Measurements from ENCODE around the gene PPP2R2B.

GRCh38 chr5:146884066-146884626 lies 5.6 kb upstream of the PPP2R2B start:
- TF ChIP-seq CTCF (IDR thresholded peaks at IDR 0.05) (no peak), POLR2A (IDR thresholded peaks at IDR 0.05) (no peak)

Data from Peyer's patch (tissue), 4 donors.